Hematopoietic multipotent progenitor cell treated with erythropoietin and hydrocortisone succinate and interleukin-3 and kit ligand, for 4 days (in vitro differentiated cells): ENCODE data around the gene HCRTR1.

Source experiments
- DNase-seq: peaks from one replicate; pipeline ENCODE4 v3.0.0-alpha.2; 2015

HCRTR1 gene

DNA sequence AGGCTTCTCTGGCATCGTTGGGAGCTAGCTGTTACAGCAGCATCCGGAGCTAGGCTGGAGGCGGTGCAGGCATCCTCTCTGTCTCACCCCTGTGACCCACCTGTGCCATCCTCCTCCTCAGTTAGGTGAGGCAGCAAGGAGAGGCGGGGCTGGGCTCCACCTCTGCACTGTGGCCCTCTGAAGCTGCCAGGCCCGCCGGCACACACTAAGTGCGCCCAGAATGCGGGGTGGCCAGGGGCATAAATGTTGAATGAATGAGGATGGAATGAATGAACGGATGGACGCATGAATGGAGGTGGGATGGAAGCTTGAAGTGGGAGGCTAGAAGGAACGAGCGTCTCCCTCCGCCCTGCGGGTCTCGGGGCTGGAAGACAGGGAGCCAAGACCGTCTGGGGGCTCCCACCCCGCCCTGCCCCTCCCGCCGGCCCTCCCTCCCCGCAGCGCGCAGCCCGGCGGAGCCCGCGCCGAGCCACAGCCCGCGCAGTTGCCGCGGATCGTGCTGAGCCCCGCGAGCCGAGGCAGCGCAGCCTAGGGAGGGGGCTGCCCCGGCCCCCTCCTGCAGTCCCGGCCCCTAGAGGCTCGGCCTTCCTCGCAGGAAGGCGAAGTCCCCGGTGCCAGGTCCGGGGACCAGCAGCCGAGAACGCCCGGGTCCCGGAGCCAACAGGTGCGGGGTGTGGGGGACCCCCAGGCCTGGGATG, at the start of gene HCRTR1:
Gene HCRTR1 (plus strand): TSS at position 472 of the 698 bp plus-strand sequence. CDS start 1,504 bp downstream, outside the sequence.
- no peak for DNase-seq

DNA sequence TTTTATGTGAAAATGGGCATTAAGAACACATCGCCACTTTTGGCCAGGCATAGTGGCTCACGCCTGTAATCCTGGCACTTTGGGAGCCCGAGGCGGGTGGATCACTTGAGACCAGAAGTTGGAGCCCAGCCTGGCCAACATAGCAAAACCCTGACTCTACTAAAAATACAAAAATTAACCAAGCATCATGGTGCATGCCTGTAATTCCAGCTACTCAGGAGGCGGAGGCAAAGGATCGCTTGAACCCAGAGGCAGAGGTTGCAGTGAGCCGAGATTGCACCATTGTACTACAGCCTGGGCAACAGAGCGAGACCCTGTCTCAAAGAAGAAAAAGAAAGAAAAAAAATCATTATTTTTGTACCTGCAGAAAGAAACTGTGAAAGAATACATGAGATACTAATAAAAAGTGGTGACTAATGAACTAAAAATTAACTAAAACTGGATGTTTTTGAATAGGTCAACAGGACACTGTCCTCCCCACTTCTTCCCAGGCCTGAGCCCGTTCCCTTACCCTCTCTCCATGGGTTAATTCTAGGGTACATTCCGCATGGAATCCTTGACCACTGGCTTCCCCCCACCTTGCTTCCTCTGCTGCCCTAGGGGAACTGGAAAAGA, 49.4 kb upstream of the HCRTR1 start:
- no peak for DNase-seq

DNA sequence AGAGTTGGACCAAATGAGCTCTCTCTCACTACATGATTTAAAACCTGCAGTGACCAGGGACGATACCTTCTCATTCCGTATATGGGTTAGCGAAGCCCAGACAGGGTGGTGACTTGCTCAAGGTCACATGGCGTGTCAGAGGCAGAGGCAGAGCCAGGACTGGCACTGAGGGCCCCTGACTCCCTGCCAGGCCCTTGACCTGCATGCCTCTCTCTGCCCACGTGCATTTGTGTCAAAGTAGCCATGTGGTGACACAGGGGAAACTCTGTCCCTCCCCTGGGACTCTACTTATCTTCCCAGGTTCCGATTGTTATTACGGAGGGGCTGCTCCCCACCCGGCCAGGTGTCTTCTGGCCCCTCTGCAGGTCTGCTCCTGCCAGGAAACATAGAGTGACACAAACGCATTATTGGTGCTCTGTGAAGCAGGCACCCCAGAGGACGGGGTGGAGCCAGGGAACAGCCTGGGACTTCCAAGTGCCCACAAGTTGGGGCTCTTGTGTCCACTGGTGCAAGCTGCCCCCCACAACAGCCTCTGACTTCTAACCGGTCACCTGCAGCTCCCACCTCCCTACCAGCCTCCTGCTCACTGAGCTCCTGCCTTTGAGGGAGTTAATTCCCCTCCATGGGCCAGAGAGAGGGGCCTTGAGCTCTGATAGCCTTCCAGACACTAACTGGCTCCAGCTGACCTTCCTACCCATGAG, 48.4 kb upstream of the HCRTR1 start:
- no peak for DNase-seq

DNA sequence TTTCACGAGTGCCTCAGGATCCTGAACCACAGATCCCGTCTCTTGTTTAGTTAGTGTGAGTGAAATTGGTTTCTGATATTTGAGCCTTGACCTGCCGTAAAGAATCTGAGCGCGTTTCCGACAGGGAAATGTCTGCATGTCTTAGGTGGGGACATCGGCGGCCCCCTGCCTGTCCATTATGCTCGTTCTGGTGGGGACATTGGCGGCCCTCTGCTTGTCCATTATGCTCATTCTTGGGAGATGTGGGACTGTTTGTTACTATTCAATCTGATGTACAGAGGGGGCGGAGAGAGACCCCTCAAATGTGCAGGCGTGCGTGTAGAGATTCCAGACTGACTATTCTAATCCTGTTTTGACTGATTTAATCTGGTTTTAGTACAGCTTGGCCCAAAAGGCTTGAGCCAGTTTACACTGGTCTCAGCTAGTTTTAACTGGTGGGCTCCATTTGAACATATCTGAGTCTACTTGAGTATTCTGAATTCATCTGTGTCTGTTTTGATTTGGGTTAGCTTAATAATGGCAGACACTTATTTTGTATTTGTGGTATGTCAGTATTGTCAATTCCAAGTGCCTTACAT, 47.8 kb upstream of the HCRTR1 start:
- DNase-seq = no peak

DNA sequence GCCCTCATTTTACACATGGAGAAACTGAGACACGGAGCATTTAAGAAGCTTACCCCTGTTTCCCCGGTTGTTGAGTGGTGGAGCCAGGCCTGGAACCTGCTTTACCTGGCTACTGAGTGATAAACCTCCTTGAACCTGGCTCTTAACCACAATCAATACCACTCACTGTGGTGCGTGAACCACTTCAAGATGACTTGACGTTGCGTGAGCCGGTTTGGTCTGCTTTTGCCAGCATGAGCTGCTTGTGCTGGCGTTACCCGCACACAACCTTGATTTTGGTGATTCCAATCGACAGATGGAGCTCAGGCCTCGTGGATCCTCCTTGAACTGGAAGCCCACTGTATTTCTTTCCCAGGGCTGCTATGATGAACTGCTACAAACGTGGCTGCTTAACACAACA, 47.3 kb upstream of the HCRTR1 start:
- no peak for DNase-seq

DNA sequence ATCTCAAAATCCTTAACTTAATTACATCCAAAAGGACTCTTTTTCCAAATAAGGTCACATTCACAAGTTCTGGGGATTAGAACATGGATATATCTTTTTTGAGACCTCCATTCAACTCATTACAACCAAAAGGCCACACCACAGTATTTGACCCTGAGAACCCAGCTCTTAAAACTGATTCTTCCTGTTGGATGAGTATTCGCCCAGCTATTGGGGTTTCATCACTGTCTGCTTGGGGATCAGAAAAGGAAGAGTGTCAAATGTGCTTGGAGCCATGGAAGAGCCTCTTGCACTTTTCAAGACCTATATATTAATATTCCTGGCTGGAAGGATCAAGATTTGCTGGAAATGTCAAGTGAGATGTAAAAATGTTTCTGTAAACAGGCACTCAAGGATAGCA, 46.6 kb upstream of the HCRTR1 start:
- no peak for DNase-seq

DNA sequence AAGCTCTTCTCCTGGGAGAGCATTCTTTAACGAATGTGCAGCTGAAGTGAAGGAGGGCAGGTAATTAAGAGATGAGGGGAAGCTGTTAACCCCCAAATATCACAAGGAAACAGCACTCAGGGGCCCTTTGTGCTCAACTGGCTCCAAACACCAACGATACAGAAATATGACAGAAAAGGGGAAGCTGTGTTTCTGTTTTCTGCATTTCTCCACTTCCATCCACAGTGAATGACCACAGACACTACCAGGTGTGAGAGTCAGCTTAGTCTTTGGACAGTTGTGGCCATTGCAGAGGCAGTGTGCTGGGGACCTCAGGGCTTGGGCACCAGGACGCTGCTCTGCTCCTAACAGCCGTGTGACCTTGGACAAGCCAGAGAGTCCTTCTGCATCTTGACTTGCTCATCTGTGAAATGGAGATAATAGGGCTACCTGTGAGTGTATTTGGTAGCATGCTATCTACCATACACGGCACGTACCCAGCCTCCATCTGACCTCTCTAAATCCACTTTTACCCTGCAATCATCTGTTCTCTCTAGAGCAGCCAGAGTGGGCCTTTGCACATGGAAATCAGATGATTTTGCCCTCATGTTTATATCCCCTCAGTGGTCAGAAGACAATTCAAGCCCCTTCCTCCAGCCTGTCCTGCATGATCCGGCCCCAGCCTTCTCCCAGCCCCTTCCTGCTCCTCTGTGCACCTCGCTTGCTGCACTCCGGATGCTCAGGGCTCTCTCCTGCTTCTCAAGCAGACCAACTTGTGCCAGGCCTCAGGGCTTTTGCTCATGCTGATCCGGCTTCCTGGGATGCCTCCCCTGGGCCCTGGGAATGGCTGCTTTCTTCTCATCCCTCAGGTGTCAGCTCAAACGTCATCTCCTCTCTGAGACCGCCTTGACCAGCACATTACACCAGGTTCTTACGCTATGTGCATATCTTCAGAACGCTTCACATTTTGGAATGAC, 45.9 kb upstream of the HCRTR1 start:
- peak; percentile 63 for DNase-seq

DNA sequence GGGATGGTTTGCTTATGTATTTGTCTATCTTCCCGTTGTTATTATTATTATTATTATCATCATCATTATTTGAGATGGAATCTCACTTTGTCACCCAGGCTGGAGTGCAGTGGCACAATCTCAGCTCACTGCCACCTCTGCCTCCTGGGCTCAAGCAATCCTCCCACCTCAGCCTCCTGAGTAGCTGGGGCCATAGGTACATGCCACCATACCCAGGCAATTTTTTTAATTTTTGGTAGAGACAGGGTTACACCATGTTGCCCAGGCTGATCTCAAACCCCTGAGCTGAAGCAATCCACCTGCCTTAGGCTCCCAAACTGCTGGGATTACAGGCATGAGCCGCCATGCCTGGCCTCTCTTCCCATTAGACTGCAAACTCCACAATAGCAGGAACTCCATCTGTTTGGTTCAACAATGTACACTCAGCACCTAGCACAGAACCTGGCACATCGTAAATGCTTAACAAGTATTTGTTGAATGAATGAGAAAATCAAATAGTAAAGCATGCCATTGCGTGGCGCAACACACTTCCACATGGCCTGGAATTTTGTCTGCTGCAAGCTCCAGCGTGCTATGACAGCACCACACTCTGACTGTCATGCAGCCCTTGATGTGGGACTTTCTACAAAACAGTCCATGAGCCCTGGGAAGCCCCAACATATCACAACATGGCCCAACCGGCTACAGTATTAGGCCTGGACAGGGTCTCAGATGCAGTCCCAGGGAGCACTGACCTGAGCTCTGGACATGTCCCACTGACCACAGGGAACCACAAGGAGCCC, 45.0 kb upstream of the HCRTR1 start:
- DNase-seq = no peak

DNA sequence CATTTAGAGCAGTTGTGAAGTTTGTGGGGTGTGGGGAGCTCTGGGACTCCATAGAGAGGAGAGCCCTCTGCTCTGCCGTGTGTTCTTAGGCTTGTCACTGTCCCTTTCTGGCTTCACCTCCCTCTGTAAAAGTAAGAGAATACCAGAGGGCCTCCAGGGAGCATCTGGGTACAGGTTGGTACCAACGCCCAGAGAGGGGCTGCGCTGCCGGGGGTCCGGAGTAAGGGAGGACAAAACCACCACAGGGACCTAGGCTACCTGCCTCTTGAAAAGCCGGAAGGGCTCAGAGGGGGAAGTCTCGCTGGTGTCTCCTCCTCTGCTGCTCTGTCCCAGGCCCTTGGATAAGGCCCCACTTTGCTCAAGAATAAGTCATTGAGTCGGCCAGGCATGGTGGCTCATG, 44.2 kb upstream of the HCRTR1 start:
- no peak for DNase-seq

DNA sequence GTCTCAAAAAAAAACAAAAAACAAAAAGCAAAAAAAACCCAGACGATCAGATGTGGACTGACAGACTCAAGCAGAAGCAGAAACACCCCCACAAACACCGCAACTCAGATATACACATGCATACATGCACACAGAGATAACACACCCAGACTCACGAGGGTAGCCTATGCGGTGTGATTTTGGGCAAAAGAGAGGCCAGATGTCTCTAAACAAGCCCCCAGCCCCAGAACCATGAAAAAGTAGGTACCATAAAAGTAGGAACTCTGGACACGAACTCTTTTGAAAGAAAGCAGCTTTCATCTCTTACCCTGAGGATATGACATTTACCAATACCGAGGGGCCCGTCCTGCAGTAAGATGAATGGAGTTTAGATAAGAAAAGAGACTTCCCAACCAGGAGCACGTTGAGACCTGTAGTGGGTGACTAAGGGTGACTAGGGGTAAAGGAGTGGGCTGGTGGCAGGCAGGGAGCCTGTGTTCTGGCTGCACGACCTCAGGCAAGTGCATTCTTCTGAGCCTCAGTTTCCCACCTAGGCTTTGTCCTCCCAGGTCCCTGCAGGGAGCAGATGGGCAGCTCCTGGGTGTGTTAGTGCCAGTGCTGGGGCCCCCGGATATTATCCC, 42.6 kb upstream of the HCRTR1 start:
- peak; percentile 73 for DNase-seq

DNA sequence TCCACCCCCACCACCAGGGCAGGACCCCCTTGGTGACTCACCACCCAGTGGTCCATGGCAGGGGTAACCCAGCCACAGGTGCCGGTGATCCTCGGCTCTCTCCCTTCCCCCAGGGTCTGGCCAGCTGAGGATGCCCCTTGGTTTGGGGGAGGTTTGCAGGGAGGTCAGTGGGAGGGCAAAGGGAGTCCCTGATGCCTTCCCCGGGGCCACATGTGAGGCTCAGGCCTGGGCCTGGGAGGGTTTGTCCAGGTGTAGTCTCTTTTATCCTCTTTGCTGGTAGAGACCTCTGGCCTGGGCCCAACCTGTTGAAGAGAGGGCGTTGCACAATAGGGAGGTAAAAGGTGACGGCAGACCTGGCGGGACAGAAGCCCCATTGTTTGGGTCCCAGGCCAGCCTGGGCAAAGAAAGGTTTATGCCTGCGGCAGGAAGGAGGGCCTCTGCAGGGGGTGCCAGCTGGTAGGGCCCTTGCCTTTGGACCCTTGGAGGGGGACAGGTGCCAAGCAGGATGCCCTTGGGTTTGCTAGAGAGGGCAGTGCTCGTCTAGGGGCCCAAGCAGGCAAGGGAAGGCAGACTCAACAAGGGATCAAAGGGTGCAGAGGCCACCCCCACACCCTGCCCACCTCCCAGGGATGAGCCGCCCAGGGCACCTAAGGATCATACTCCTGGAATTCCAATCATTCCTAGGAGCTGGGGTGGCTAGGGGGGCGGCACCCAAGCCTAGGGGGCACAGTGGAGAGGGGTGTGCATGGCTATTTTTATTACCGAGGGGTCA, 41.9 kb upstream of the HCRTR1 start:
- no peak for DNase-seq

DNA sequence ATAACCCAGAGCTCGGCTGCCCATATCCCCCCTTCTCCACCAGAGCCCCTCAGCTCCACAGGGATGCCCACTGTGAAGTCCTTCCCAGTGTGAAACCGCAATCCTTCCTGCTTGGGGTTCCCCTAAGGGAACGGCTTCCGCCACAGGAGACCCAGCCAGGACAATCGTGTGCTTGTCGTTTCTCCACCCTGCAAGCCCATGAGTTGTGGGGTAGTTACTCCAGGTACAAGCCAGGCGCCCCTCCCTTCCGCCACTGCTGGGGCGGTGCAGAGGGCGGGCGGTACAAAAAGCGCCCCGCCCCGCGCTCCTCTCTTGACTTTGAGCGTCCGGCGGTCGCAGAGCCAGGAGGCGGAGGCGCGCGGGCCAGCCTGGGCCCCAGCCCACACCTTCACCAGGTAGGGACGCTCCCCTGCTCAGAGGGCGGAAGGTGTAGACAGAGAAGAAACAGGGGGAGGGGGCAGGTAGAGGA, 41.3 kb upstream of the HCRTR1 start, which contains the start of gene TINAGL1:
Gene TINAGL1 (plus strand): TSS at position 315 of the 469 bp plus-strand sequence. CDS start 634 bp downstream, outside the sequence.
- DNase-seq = peak; percentile 54

DNA sequence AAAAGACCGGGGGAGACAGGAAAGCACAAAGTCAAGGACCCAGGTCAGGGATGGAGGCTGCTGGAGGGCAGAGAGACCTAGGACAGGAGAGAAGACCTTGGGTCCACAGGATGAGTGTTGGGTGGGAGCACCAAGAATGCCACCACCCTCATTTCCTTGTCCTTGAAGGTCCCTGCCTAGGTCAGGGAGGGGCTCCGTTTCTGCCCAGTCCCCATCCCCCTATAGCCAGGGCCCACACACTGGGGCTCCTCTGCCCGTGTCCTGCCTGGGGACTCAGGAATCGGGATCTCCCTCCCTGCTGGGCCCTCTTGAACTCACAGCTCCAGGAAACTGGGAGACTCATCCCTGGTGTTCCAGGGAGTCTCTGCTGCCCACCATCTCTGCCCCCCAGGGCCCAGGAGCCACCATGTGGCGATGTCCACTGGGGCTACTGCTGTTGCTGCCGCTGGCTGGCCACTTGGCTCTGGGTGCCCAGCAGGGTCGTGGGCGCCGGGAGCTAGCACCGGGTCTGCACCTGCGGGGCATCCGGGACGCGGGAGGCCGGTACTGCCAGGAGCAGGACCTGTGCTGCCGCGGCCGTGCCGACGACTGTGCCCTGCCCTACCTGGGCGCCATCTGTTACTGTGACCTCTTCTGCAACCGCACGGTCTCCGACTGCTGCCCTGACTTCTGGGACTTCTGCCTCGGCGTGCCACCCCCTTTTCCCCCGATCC, 40.6 kb upstream of the HCRTR1 start:
- no peak for DNase-seq

DNA sequence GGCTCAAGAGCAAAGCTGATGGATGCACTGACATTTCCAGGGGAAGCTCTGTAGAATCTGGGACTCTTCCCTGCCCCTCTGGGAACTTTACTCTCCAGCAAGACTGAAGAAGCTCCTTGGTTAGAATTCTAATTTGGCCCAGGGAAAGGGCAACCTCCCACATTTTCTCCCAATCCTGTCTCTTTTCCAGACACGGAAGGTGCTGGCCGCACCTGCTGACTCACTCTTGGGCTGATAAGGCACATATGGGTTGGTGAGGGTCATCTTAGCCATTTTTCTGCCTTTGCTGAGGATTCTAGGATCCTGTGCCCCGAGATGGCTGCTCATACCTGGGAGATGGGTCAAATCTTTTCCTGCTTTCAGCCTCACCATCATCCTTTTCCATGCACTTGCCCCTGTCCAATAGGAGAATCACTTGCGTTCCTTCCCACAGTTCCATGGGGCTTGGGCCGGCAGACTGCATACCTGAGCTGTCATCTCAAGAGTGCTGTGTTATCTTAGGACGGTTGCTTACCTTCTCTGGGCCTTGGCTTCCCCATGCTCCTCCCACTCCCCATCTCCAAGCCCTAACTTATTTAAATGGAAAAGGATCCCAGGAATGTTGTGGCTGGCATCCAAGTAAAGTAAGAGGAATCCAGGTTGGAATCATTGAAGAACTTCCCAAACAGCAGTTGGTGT, 39.8 kb upstream of the HCRTR1 start:
- DNase-seq = no peak

DNA sequence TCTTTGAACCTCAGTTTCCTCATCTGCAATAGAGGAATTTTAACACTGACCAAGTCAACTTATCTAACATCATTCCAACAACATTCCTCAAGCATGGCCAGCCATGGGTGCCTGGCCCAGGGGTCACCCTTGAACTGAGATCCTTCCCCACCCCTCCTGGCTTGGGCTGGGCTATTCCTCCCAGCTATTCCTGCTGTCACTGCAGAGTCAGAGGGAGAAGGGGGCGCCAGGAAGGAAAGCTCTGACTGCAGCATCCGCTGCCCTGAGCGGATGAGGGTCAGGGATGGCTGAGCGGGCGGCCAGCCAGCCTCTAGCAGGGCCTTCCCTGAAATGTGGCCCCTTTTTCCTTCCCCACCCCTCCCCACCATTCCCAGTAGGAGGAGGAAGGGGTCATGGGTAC, 38.1 kb upstream of the HCRTR1 start:
- DNase-seq = no peak

DNA sequence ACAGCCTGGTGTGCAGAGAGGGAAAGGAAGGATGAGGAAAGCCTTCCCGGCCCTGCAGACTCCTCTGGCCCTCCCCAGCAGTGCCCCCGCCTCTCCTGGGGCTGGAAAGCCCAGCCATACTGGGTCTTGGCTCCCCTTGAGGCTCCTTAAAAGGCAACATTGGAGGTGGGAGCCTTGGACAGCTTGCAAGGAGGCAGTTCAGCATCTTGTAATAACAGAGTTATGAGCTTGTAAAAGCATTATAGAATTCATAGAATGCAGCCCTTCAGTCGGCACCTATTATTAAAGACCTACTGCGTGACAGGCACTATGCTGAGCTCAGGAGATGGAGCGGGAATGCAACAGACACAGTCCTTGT, 37.0 kb upstream of the HCRTR1 start:
- DNase-seq = no peak

DNA sequence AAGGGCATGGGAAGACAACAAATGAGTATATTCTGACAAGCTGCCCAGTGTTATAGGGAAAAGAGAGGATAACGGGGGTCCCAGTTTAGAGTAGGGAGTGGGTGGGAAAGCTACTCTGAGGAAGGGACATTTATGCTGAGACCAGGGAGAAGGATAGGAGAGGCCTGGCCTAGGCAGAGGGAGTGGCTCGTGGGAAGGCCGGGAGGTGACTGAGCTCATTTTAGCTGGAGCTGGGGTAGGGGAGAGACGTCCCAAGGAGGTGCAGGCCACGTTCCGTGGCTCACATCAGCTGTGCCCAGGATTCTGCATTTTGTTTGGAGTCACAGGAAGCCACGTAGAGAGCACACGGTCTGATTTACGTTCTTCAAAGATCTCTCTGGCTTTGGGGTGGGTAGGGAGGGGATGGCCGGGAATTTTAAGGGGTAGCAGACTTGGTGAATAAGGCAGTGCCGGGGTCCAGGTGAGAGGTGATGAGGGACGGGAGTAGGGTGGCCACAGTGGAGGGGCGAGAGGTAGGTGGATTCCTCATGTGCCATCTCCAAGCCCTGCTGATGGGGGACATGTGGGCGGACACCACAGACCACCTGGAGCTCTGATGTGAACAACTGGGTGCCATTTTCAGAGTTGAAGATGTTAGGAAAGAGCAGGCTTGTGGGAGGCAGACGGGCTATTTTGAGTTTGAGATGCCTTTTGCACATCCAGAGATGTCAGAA, 36.4 kb upstream of the HCRTR1 start:
- no peak for DNase-seq
